Measurements from ENCODE around the gene ERG.

GRCh38 chr21:38413958-38414548, 84.2 kb downstream of the ERG start:
- no peak for TF ChIP-seq POLR2AphosphoS5 (IDR thresholded peaks at IDR 0.05; ENCODE audit: low read depth, low read length)
- TF ChIP-seq POLR2A (IDR thresholded peaks at IDR 0.05; ENCODE audit: low read depth, low read length), result no peak
- TF ChIP-seq TAF1 (IDR thresholded peaks at IDR 0.05; ENCODE audit: low read depth, low read length), result no peak
